PC-3 (cell line): ENCODE measurements around the gene AFTPH. TPM values are rescaled to one million over a fixed set of nuclear protein-coding genes. Genes with fewer than 3 reads are reported as not detected.

Source experiments
- ATAC-seq: fragments of 200-7000 bp; cut with Tn5 transposase; 2 replicates; pipeline ENCODE4 v1.9.1; 2020; ENCODE audit warnings: mild to moderate bottlenecking, moderate library complexity
- BruUV-seq: library from RNA; stranded (reverse); fragments of 400-500 nt; replicated peaks from 2 replicates; lab custom pipeline; 2021; lab: Mats Ljungman, UMichigan
- CTCF ChIA-PET: fragments of 300-600 bp; sonication (Branson Sonifier 250); formaldehyde crosslinking; loops from one replicate; lab custom pipeline; 2022; ENCODE audit warnings: antibody characterized with exemption; lab: Charles Lee
- POLR2A ChIA-PET: fragments of 300-600 bp; sonication (Branson Sonifier 250); formaldehyde crosslinking; loops from one replicate; lab custom pipeline; 2022; ENCODE audit warnings: antibody characterized with exemption; ENCODE audit not compliant: unreplicated experiment; lab: Charles Lee
- DNase-seq: peaks from one replicate; pipeline ENCODE4 v3.0.0-alpha.2; 2015
- H2AFZ ChIP-seq: fragments of 300-600 bp; sonication (generic); 2 replicates; pipeline ENCODE4 v1.6.0; 2016; ENCODE audit warnings: antibody characterized with exemption, low read length
- H3F3A ChIP-seq: fragments of 300-600 bp; sonication (generic); one replicate; pipeline ENCODE4 v1.6.0; 2017; ENCODE audit warnings: antibody characterized with exemption, low read length, control low read depth, mild to moderate bottlenecking; ENCODE audit not compliant: unreplicated experiment
- H3K27ac ChIP-seq: fragments of 300-600 bp; sonication (generic); 2 replicates; pipeline ENCODE4 v1.5.1; 2016; ENCODE audit warnings: mild to moderate bottlenecking, low read length
- H3K27me3 ChIP-seq: fragments of 300-600 bp; sonication (generic); 2 replicates; pipeline ENCODE4 v1.6.1; 2016; ENCODE audit warnings: low read length, mixed read lengths
- H3K36me3 ChIP-seq: fragments of 300-600 bp; sonication (generic); 2 replicates; pipeline ENCODE4 v1.6.1; 2016; ENCODE audit warnings: low read depth, mixed run types, low read length, mixed read lengths
- H3K4me1 ChIP-seq: fragments of 300-600 bp; sonication (generic); 2 replicates; pipeline ENCODE4 v1.5.1; 2016; ENCODE audit warnings: low read length; ENCODE audit not compliant: insufficient read depth
- H3K4me2 ChIP-seq: fragments of 300-600 bp; sonication (generic); 2 replicates; pipeline ENCODE4 v1.6.0; 2016; ENCODE audit warnings: low read length
- H3K4me3 ChIP-seq: fragments of 300-600 bp; sonication (generic); 2 replicates; pipeline ENCODE4 v1.5.1; 2016; ENCODE audit warnings: mild to moderate bottlenecking, low read length, mixed read lengths
- H3K79me2 ChIP-seq: fragments of 300-600 bp; sonication (generic); 2 replicates; pipeline ENCODE4 v1.6.1; 2017; ENCODE audit warnings: low read length, mixed read lengths
- H3K9ac ChIP-seq: fragments of 300-600 bp; sonication (generic); 2 replicates; pipeline ENCODE4 v1.6.0; 2016; ENCODE audit warnings: mild to moderate bottlenecking, low read length
- H3K9me2 ChIP-seq: fragments of 300-600 bp; sonication (generic); replicated peaks from 2 replicates; pipeline ENCODE4 v1.6.1; 2016; ENCODE audit warnings: mixed run types, low read length, mixed read lengths
- H3K9me3 ChIP-seq: fragments of 300-600 bp; sonication (generic); 2 replicates; pipeline ENCODE4 v1.6.1; 2016; ENCODE audit warnings: low read length, mixed read lengths
- H4K20me1 ChIP-seq: fragments of 300-600 bp; sonication (generic); 2 replicates; pipeline ENCODE4 v1.6.1; 2016; ENCODE audit warnings: low read length, mixed read lengths
- EZH2 ChIP-seq: fragments of 300-600 bp; sonication (generic); IDR thresholded peaks from one replicate; pipeline ENCODE4 v1.6.1; 2017; ENCODE audit warnings: antibody characterized with exemption, mild to moderate bottlenecking, low read length; ENCODE audit not compliant: unreplicated experiment
- EZH2phosphoT487 ChIP-seq: fragments of 300-600 bp; sonication (generic); IDR thresholded peaks from 2 replicates; pipeline ENCODE4 v1.6.1; 2018; ENCODE audit warnings: mild to moderate bottlenecking, antibody characterized with exemption, low read length, borderline replicate concordance
- intact Hi-C: fragments of 100-400 bp; cut with micrococcal nuclease; formaldehyde crosslinking; loops from 2 replicates; pipeline ENCODE4 v1.9.0; 2023
- total RNA-seq: library from RNA; depleted of rRNA; stranded (reverse); fragments of >200 nt; gene quantifications from 2 replicates; pipeline ENCODE4 v1.2.3, GENCODE V29; 2014
- TF ChIP-seq, protein P1 (sequence below): fragments of 300-600 bp; sonication (generic); conservative IDR thresholded peaks from 2 replicates; pipeline ENCODE4 v1.5.1; 2017; ENCODE audit warnings: antibody characterized with exemption, low read depth, mild to moderate bottlenecking, low read length

AFTPH gene
- total RNA-seq, 1 experiment from 2014 or later = 26.6 TPM

DNA sequence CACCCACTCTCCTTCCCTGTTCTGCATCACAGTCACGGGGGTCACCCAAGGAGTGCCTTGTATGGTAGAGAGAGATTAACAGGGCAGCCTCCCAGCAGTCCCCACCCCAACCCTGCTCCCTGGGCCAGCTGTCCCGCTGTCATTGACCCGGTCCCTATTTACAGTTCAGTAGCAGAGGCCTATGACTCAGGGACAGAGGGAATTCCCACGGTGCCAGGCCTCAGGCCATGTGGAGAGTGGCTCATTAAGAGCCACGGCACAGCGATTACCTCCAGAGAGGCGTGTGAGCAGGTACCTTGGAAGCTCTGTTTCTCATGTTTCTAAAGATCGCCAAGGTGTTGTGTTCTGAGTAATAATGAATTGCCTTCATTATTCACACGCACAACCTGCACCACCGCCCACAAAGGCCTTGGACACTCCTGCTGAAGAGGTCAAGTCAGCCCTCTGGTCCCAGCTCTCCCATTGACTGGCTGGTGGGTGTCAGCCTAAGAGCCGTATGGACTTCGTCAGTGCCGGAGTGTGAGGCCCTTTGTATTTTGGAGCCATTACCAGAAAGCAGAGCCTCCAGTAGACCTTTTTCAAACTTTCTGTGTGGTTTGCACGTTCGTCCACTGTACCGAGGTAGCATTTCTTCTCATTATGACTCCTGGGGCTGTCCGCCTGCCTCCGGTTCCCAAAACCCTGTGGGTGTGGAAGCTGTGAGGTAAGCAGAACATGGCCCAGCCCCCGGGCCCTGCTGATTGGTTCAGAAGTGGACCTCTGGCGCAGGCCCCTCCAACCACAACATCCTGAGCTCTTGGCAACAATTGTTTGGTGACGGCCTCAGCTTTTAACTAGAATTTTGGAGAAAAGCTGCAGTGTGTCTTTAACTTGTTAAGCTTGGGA is 82.6 kb downstream of the AFTPH start:
- H3K4me3 ChIP-seq = no peak overlapping the region
- peak overlapping the region; percentile 86 for H3K27ac ChIP-seq
- H2AFZ ChIP-seq = 0 out of 2 replicates have a peak overlapping the region, but pooled peaks have one; percentile 40
- H3K27me3 ChIP-seq = no peaks in the 10 kb centered on the region
- H3F3A ChIP-seq = no peaks in the 10 kb centered on the region
- no peaks in the 10 kb centered on the region for H3K36me3 ChIP-seq
- intact Hi-C loops = no loop called here
- POLR2A ChIA-PET = interaction anchor here (0.6 kb wide), 1 partner anchor 47 kb away, joined by 4 read pairs; the partner anchor contains the start of gene SERTAD2
- peak; percentile 84 for DNase-seq
- H3K9me3 ChIP-seq = no peaks in the 10 kb centered on the region
- H3K4me1 ChIP-seq = peaks cover 31% of the 10 kb centered on the region
- BruUV-seq = no TSS peak
- H4K20me1 ChIP-seq = no peaks in the 10 kb centered on the region
- H3K9me2 ChIP-seq = no peaks in the 10 kb centered on the region
- peak overlapping the region; percentile 57 for H3K9ac ChIP-seq
- CTCF ChIA-PET = no interaction called here
- no peaks in the 10 kb centered on the region for H3K79me2 ChIP-seq
- peak; percentile 68 for ATAC-seq
- H3K4me2 ChIP-seq = peak overlapping the region; percentile 59
- TF ChIP-seq, protein P1, sequence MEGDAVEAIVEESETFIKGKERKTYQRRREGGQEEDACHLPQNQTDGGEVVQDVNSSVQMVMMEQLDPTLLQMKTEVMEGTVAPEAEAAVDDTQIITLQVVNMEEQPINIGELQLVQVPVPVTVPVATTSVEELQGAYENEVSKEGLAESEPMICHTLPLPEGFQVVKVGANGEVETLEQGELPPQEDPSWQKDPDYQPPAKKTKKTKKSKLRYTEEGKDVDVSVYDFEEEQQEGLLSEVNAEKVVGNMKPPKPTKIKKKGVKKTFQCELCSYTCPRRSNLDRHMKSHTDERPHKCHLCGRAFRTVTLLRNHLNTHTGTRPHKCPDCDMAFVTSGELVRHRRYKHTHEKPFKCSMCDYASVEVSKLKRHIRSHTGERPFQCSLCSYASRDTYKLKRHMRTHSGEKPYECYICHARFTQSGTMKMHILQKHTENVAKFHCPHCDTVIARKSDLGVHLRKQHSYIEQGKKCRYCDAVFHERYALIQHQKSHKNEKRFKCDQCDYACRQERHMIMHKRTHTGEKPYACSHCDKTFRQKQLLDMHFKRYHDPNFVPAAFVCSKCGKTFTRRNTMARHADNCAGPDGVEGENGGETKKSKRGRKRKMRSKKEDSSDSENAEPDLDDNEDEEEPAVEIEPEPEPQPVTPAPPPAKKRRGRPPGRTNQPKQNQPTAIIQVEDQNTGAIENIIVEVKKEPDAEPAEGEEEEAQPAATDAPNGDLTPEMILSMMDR = no peak
- no peak for TF ChIP-seq EZH2phosphoT487
- no peak for TF ChIP-seq EZH2

DNA sequence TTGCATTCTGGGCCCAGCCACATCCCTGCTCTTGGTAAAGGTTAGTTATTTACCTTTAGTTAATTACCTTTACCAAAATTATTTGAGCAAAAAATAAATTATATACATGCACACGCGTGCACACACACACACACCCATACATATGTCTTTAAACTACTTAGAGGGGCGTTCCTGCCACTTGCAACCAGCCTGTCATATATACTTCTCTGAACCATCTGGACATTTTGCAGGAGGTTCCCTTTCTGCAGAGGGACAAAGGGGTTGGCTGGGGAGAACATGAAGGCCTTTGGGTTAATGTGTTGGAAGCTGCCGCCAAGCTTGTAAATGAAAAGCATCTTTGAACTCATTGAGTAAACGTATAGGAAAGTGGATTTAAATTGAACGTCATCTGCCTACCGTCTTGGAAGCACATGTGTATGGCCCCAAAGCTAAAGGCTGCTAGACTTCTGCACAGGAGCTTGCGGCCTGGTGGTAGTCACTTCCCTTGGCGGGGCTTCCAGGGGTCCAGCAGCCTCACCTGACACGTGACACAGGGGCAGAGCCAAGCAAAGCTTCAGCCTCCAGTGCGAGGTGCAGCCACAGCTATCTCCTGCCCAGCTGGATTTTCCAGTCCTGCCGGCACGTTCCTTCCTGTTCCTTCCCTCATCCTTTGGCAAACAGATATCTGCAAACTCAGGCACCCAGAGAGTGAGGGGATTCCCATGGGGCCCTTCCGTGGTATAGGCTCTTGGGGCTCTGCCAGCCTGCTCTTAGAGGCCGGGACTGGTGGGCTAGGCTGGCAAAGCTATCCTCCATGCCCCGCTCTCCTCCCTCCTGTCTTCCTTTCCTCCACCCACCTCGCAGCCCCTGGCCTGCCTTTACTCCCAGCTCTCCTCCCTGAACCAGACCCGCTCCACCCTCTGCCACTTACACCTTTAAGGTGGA is 83.5 kb downstream of the AFTPH start:
- Histone ChIP-seq H3K4me1 (peaks cover 31% of the 10 kb centered on the region), H3K9me2 (no peaks in the 10 kb centered on the region), H4K20me1 (no peaks in the 10 kb centered on the region), H3K9ac (peak overlapping the region; percentile 57), H2AFZ (peak overlapping the region; percentile 36; the same call in 1 of the 2 replicates), H3K79me2 (no peaks in the 10 kb centered on the region), H3K27ac (peak overlapping the region; percentile 86), H3K4me2 (peak overlapping the region; percentile 59), H3K36me3 (no peaks in the 10 kb centered on the region), H3K27me3 (no peaks in the 10 kb centered on the region), H3K9me3 (no peaks in the 10 kb centered on the region), H3F3A (no peaks in the 10 kb centered on the region), H3K4me3 (no peak overlapping the region)
- intact Hi-C loops = no loop called here
- ATAC-seq = peak; percentile 25
- ChIA-PET POLR2A (interaction anchor here (0.5 to 0.6 kb wide), 2 partner anchors 46 to 380 kb away, joined by 4 to 7 read pairs; partner anchors contain the start of gene SERTAD2), CTCF (no interaction called here)
- DNase-seq = peak; percentile 77
- TF ChIP-seq EZH2phosphoT487 (no peak), EZH2 (no peak)
- TF ChIP-seq, protein P1 = no peak
- no TSS peak for BruUV-seq
